IMR-90 (cell line): ENCODE data around the gene RNU2-63P. TPM values are rescaled to one million over a fixed set of nuclear protein-coding genes. Genes with fewer than 3 reads are reported as not detected.

Source experiments
- microRNA-seq, 2 experiments: library from miRNA; stranded (forward) in 1 of 2; unstranded in 1 of 2; fragments of 10-50 nt in 1 of 2; fragments of <30 nt in 1 of 2; gene quantifications in 1 of 2; microRNA quantifications in 1 of 2; one replicate each; pipeline versions ENCODE3 to v1.1.0; 2013 to 2020; ENCODE audit not compliant: insufficient read depth in 1 of 2, insufficient read length in 1 of 2, unreplicated experiment in 1 of 2
- polyA plus RNA-seq, 3 experiments: library from polyadenylated mRNA; depleted of rRNA; stranded (reverse); fragments of >200 nt; gene quantifications; 2 replicates each; pipeline ENCODE4 v1.2.3, GENCODE V29; 2012; ENCODE audit warnings: low replicate concordance in 1 of 3
- small RNA-seq, 5 experiments: library from RNA; depleted of rRNA; stranded (forward); fragments of <200 nt; gene quantifications; one replicate each; pipeline ENCODE3, GENCODE V24; 2012
- total RNA-seq: library from RNA; depleted of rRNA; stranded (reverse); fragments of >200 nt; gene quantifications from 2 replicates; pipeline ENCODE4 v1.2.3, GENCODE V29; 2012; rRNA removed

The RNU2-63P gene
- total and polyA plus RNA-seq, 2 of the 4 experiments (the other 2 are of a cell fraction) = under 0.01 TPM; not detected in 1

Small RNAs within 50 kb of the gene (microRNA-seq; reads per million reads assigned to microRNA genes)
- gene RNU2-63P (ENCODE audit: insufficient read depth, insufficient read length) = 8.3 reads per million

Small RNAs within 50 kb of the gene (small RNA-seq; reads per million reads assigned to genes)
- 14.1 to 5,458 (median 1,137) reads per million in 5 experiments for gene RNU2-63P

Other genes starting within 250 kb of the RNU2-63P start
- 0.90 and 1.1 TPM in 2 replicates for gene RGPD2, start 190.8 kb downstream of the RNU2-63P start, total RNA-seq
- 0.19 TPM in 2 replicates for gene RGPD2, start 190.8 kb downstream of the RNU2-63P start, polyA plus RNA-seq (2012; rRNA removed)
- gene KRCC1, start 39.2 kb upstream of the RNU2-63P start, total RNA-seq = 16.5 and 22.8 TPM in 2 replicates
- 11.9 and 14.3 TPM in 2 replicates for gene KRCC1, start 39.2 kb upstream of the RNU2-63P start, polyA plus RNA-seq (2012; rRNA removed)
- gene SMYD1, start 51.3 kb upstream of the RNU2-63P start, total RNA-seq = not detected in 2 replicates
- not detected in 2 replicates for gene SMYD1, start 51.3 kb upstream of the RNU2-63P start, polyA plus RNA-seq (2012; rRNA removed)
- gene FABP1, start 111.5 kb upstream of the RNU2-63P start, total RNA-seq = not detected in 2 replicates
- not detected in 2 replicates for gene FABP1, start 111.5 kb upstream of the RNU2-63P start, polyA plus RNA-seq (2012; rRNA removed)
- gene THNSL2, start 153.8 kb upstream of the RNU2-63P start, total RNA-seq = not detected in 2 replicates
- not detected in 2 replicates for gene THNSL2, start 153.8 kb upstream of the RNU2-63P start, polyA plus RNA-seq (2012; rRNA removed)